H1 (cell line): Measurements from ENCODE around the gene RELCH. TPM values are rescaled to one million over a fixed set of nuclear protein-coding genes. Genes with fewer than 3 reads are reported as not detected.

ENCODE experiments used
- CTCF ChIP-seq, 3 experiments: IDR thresholded peaks; 1 replicate in 2 of 3; 2 replicates in 1 of 3; pipeline versions ENCODE4 v1.5.1 to v1.6.1; 2011; ENCODE audit warnings: low read length in 3 of 3, mild to moderate bottlenecking in 3 of 3, inconsistent platforms in 2 of 3, low read depth in 1 of 3, moderate library complexity in 1 of 3; ENCODE audit not compliant: insufficient read depth in 1 of 3; ENCODE audit errors: control extremely low read depth in 1 of 3
- E2F6 ChIP-seq: IDR thresholded peaks from 2 replicates; pipeline ENCODE4 v1.6.1; 2012; ENCODE audit warnings: inconsistent platforms
- JUN ChIP-seq: IDR thresholded peaks from 2 replicates; pipeline ENCODE4 v1.6.1; 2011; ENCODE audit warnings: low read depth, mild to moderate bottlenecking, improper control_type of control experiment, low read length
- RAD21 ChIP-seq, 2 experiments: IDR thresholded peaks in 1 of 2; conservative IDR thresholded peaks in 1 of 2; 2 replicates each; pipeline ENCODE4 v1.6.1; 2011; ENCODE audit warnings: low read depth in 2 of 2, low read length in 2 of 2, improper control_type of control experiment in 1 of 2, inconsistent platforms in 1 of 2, mild to moderate bottlenecking in 1 of 2, moderate library complexity in 1 of 2
- TAF7 ChIP-seq: optimal IDR thresholded peaks from 2 replicates; pipeline ENCODE3; 2011; ENCODE audit warnings: low read depth, mild to moderate bottlenecking, inconsistent platforms, low read length, moderate library complexity, borderline replicate concordance
- polyA plus RNA-seq, 7 experiments: library from polyadenylated mRNA; depleted of rRNA in 3 of 7; stranded (reverse) in 5 of 7; unstranded in 2 of 7; fragments of >200 nt in 5 of 7; fragments of 200-250 nt in 2 of 7; gene quantifications; 1 replicate in 5 of 7; 2 replicates in 1 of 7; 4 replicates in 1 of 7; pipeline versions ENCODE4 v1.2.1 to v1.2.3, GENCODE V29; 2011 to 2013; ENCODE audit warnings: missing spikeins in 2 of 7, mixed read lengths in 2 of 7
- total RNA-seq: library from RNA; stranded (reverse); fragmentation: NEBNext Ultra II Directional; extraction: Animal tissue kit (Norgen Biotek cat#: 25700); gene quantifications from 2 replicates; pipeline ENCODE4 v1.2.1, GENCODE V29; 2021

Gene RELCH
- total and polyA plus RNA-seq, 2 of the 8 experiments (the other 6 are each of a cell fraction or from before 2014, with no cell fraction given), result 7.3 to 26.9 TPM

GRCh38 chr18:62324917-62325805, 138.1 kb downstream of the RELCH start, which contains the start of gene TNFRSF11A (continued):
- peak; percentile 30 to 77 (median 57) for TF ChIP-seq CTCF (IDR thresholded peaks at IDR 0.05; ENCODE audit: control extremely low read depth in 1 of 3, insufficient read depth in 1 of 3, low read depth in 1 of 3, low read length in 3 of 3)
- peak; percentile 52; the same call in 1 of the 2 replicates for TF ChIP-seq E2F6
- no peak for TF ChIP-seq JUN
- peak; percentile 85 for TF ChIP-seq TAF7
- peak; percentile 44 to 52; a peak in 2 of 4 replicates for TF ChIP-seq RAD21 (IDR thresholded peaks at IDR 0.05 in 1 of 2, conservative IDR thresholded peaks at IDR 0.05 in 1 of 2; ENCODE audit: low read depth in 2 of 2, low read length in 2 of 2)
